ENCODE data around the gene CRYGN. TPM values are rescaled to one million over a fixed set of nuclear protein-coding genes. Genes with fewer than 3 reads are reported as not detected.

The CRYGN gene
- total RNA-seq, 1 donor from 2014 or later: not detected

Small RNA genes within 50 kb of the gene (microRNA-seq; reads per million reads assigned to microRNA genes)
- gene MIR3907: not detected

Other genes with a start within 250 kb of the CRYGN start
- not detected for gene H2BK1, start 229.7 kb downstream of the CRYGN start, total RNA-seq
- 24.5 TPM for gene ABCF2, start 212.9 kb downstream of the CRYGN start, total RNA-seq
- gene CHPF2, start 207.7 kb downstream of the CRYGN start, total RNA-seq: 11.6 TPM
- gene SMARCD3, start 191.4 kb downstream of the CRYGN start, total RNA-seq: 110 TPM
- 31.3 TPM for gene NUB1, start 98.3 kb downstream of the CRYGN start, total RNA-seq
- 0.41 TPM for gene WDR86, start 30.1 kb downstream of the CRYGN start, total RNA-seq
- 135 TPM for gene RHEB, start 79.8 kb upstream of the CRYGN start, total RNA-seq